ENCODE data around the gene SRC. TPM values are rescaled to one million over a fixed set of nuclear protein-coding genes. Genes with fewer than 3 reads are reported as not detected.

SRC gene
- 135 to 183 TPM (median 168 TPM) in 5 replicates for total RNA-seq (2022; extraction: Qiagen RNA extraction; ENCODE audit: low read depth)

GRCh38 chr20:37345339-37346235 lies at the start of gene SRC:
Gene SRC, plus strand, starts transcription at chr20:37346140. Its CDS starts 38,014 bp downstream, at chr20:37384154.

Other genes starting within 250 kb of the SRC start
- 255 to 276 TPM (median 272 TPM) in 5 replicates for gene RPN2, start 166.8 kb upstream of the SRC start, total RNA-seq (2022; extraction: Qiagen RNA extraction; ENCODE audit: low read depth)
- 0.81 to 2.2 TPM (median 1.0 TPM) in 5 replicates for gene MROH8, start 166.6 kb upstream of the SRC start, total RNA-seq (2022; extraction: Qiagen RNA extraction; ENCODE audit: low read depth)
- gene GHRH, start 84.3 kb upstream of the SRC start, total RNA-seq (2022; extraction: Qiagen RNA extraction; ENCODE audit: low read depth) = not detected in 5 replicates
- gene MANBAL, start 56.5 kb upstream of the SRC start, total RNA-seq (2022; extraction: Qiagen RNA extraction; ENCODE audit: low read depth) = 83.0 to 103 TPM (median 101 TPM) in 5 replicates
- gene NNAT, start 175.1 kb downstream of the SRC start, total RNA-seq (2022; extraction: Qiagen RNA extraction; ENCODE audit: low read depth) = not detected in 5 replicates
- 41.4 to 53.5 TPM (median 49.9 TPM) in 5 replicates for gene BLCAP, start 181.7 kb downstream of the SRC start, total RNA-seq (2022; extraction: Qiagen RNA extraction; ENCODE audit: low read depth)

Measured in A549 treated with RU486 at 1 μM for 4 hours (cell line).